Vagina (tissue), 2 donors: ENCODE measurements around the gene RAMACL. TPM values are rescaled to one million over a fixed set of nuclear protein-coding genes. Genes with fewer than 3 reads are reported as not detected.
A peak's percentile ranks its signal among the peaks of the same experiment; 100 is the strongest.

Experiments used
- DNase-seq, 2 donors: peaks; one replicate each; pipeline ENCODE4 v3.0.0-alpha.2; 2017; ENCODE audit errors: extremely low spot score in 2 of 2
- H3K27ac ChIP-seq: fragments of 200-600 bp; sonication (generic); one replicate; pipeline ENCODE4 v1.5.1; 2019
- H3K27me3 ChIP-seq: fragments of 200-600 bp; sonication (generic); one replicate; pipeline ENCODE4 v1.5.1; 2019
- H3K36me3 ChIP-seq, 2 donors: fragments of 200-600 bp; sonication (generic); one replicate each; pipeline ENCODE4 v1.5.1; 2017 to 2019
- H3K4me1 ChIP-seq: fragments of 200-600 bp; sonication (generic); one replicate; pipeline ENCODE4 v1.5.1; 2019
- H3K4me3 ChIP-seq, 2 donors: fragments of 200-600 bp; sonication (generic); 1 replicate in 1 of 2; 2 replicates in 1 of 2; pipeline ENCODE4 v1.5.1; 2016 to 2019
- H3K9me3 ChIP-seq: fragments of 200-600 bp; sonication (generic); one replicate; pipeline ENCODE4 v1.5.1; 2019
- POLR2A ChIP-seq, 2 donors: fragments of 450-650 bp; IDR thresholded peaks; one replicate each; pipeline ENCODE4 v1.6.1; 2017; ENCODE audit warnings: antibody characterized with exemption in 2 of 2, mild to moderate bottlenecking in 2 of 2, moderate library complexity in 2 of 2
- POLR2AphosphoS5 ChIP-seq, 2 donors: sonication (generic); formaldehyde crosslinking; IDR thresholded peaks; one replicate each; pipeline ENCODE4 v1.9.0; 2017; ENCODE audit warnings: antibody characterized with exemption in 2 of 2, mild to moderate bottlenecking in 2 of 2, low read depth in 1 of 2; ENCODE audit not compliant: insufficient read depth in 1 of 2
- intact Hi-C: fragments of 100-400 bp; cut with DNase I; formaldehyde crosslinking; loops from one replicate; pipeline ENCODE4 v1.15.1; 2023
- total RNA-seq: library from RNA; depleted of rRNA; stranded (reverse); fragments of >200 nt; gene quantifications from one replicate; pipeline ENCODE4 v1.2.3, GENCODE V29; 2016
- TF ChIP-seq, protein P1 (sequence below), 3 experiments: fragments of 450-650 bp in 2 of 3; fragments of 200-600 bp in 1 of 3; sonication (generic) in 1 of 3; IDR thresholded peaks; one replicate each; pipeline ENCODE4 v1.5.1; 2017 to 2019; ENCODE audit warnings: antibody characterized with exemption in 3 of 3, mild to moderate bottlenecking in 2 of 3, moderate library complexity in 2 of 3

The RAMACL gene
- total RNA-seq, 1 donor from 2014 or later: 2.2 TPM

DNA sequence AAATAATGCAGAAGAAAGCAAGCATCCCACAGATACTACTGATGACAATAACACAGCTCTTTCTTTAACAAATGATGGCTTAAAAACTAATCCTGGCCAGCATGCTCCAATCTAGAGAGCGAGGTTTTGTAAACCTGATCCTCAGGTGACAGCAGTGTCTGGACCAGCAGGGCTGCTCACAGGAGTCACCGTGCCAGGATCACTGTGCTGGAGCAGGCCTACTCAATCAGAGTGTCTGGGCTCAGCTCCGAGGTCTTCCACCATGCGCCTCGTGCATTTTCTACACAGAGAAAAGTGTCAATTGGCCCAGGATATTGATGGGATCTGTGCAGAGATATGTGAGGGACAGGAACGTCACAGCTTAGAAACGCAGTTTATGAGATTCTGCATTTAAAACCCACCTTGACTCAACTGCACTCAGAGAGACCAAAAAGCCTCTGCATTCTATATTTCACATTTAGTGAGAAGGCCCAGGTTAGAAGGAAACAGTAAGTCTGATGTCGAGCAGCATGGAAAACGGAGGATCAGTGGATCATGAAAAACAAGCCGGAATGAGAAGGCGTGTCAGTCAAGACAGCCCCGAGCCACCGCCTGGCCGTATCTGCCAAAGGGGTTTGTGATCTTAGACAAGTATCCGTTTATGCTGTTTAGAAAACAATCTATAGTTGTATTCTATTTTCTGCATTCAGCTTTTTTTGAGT lies 7.8 kb downstream of the RAMACL start:
- Histone ChIP-seq H3K36me3 (no peaks in the 10 kb centered on the region), H3K4me1 (peaks cover 7% of the 10 kb centered on the region), H3K27me3 (no peaks in the 10 kb centered on the region), H3K9me3 (no peaks in the 10 kb centered on the region), H3K4me3 (no peak overlapping the region), H3K27ac (no peak overlapping the region)
- intact Hi-C loops: no loop called here
- TF ChIP-seq POLR2A (IDR thresholded peaks at IDR 0.05) (no peak), POLR2AphosphoS5 (IDR thresholded peaks at IDR 0.05; ENCODE audit: insufficient read depth in 1 of 2, low read depth in 1 of 2) (no peak)
- TF ChIP-seq, protein P1, sequence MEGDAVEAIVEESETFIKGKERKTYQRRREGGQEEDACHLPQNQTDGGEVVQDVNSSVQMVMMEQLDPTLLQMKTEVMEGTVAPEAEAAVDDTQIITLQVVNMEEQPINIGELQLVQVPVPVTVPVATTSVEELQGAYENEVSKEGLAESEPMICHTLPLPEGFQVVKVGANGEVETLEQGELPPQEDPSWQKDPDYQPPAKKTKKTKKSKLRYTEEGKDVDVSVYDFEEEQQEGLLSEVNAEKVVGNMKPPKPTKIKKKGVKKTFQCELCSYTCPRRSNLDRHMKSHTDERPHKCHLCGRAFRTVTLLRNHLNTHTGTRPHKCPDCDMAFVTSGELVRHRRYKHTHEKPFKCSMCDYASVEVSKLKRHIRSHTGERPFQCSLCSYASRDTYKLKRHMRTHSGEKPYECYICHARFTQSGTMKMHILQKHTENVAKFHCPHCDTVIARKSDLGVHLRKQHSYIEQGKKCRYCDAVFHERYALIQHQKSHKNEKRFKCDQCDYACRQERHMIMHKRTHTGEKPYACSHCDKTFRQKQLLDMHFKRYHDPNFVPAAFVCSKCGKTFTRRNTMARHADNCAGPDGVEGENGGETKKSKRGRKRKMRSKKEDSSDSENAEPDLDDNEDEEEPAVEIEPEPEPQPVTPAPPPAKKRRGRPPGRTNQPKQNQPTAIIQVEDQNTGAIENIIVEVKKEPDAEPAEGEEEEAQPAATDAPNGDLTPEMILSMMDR (IDR thresholded peaks at IDR 0.05): no peak
- DNase-seq: peak in 1 of 2 donors; percentile 52

DNA sequence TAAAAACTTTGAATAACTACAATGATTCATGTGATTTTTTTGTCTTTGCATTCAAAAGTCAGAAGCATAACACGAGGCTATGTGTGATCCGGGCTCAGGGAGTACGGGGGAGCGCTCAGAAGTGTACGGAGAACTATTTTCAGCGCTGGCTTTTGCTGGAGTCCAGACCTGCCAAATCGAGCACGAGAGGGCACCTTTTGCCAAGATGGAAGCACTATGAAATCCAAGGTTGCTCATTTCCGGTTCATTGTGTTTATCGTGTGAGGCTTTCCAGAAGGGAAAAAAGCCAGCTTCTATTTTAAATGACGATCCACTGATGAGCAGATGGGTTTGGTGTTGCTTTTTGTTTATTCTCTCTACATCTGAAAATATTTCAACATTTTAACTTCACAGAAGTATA lies 11.3 kb downstream of the RAMACL start:
- H3K9me3 ChIP-seq: no peaks in the 10 kb centered on the region
- no peaks in the 10 kb centered on the region for H3K36me3 ChIP-seq
- no peak for DNase-seq
- no peak overlapping the region for H3K4me3 ChIP-seq
- no peaks in the 10 kb centered on the region for H3K27me3 ChIP-seq
- intact Hi-C loops: no loop called here
- H3K27ac ChIP-seq: peak overlapping the region; percentile 63
- H3K4me1 ChIP-seq: peaks cover 9% of the 10 kb centered on the region
- peak; percentile 25 to 83 for TF ChIP-seq POLR2AphosphoS5 (IDR thresholded peaks at IDR 0.05; ENCODE audit: insufficient read depth in 1 of 2, low read depth in 1 of 2)
- TF ChIP-seq POLR2A (IDR thresholded peaks at IDR 0.05): no peak
- TF ChIP-seq, protein P1 (IDR thresholded peaks at IDR 0.05): no peak

DNA sequence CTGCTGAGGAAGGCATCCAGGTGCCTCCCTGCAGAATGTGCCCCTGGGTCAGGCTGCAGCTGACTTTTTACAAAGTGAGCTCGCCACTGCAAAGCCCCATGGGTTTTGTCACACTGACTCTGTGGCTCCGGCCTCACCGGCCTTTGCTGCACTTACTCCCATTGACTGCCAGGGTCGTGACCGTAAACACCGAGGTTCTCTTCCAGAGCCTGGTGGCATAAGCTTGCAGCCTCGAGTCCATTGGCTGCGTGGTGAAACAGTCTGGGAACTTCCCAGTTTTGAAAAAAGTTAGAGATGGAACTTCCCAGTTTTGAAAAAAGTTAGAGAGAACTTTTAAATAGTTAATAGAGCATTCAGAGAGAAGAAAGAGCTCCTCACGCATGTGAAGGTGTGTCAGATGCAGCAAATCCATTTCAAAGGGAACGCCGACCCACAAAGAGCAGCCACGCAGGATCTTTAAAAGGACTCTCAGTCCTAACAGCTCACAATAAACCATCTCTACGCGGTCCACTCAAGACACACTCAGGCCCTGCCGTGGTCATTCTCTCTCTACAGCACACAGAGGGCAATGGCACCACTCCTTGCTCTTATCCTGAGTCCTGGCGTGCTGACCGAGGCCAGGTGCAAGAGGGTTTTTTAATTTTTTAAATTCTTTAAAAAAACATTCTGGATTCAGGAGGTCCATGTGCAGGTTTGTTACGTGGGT lies 12.8 kb downstream of the RAMACL start:
- H3K27ac ChIP-seq: no peak overlapping the region
- no peaks in the 10 kb centered on the region for H3K27me3 ChIP-seq
- H3K9me3 ChIP-seq: no peaks in the 10 kb centered on the region
- H3K36me3 ChIP-seq: no peaks in the 10 kb centered on the region
- H3K4me3 ChIP-seq: no peak overlapping the region
- peaks cover 9% of the 10 kb centered on the region for H3K4me1 ChIP-seq
- TF ChIP-seq POLR2AphosphoS5 (IDR thresholded peaks at IDR 0.05; ENCODE audit: insufficient read depth in 1 of 2, low read depth in 1 of 2): no peak
- no peak for TF ChIP-seq POLR2A (IDR thresholded peaks at IDR 0.05)
- TF ChIP-seq, protein P1 (IDR thresholded peaks at IDR 0.05): no peak
- no peak for DNase-seq
- intact Hi-C loops: no loop called here

DNA sequence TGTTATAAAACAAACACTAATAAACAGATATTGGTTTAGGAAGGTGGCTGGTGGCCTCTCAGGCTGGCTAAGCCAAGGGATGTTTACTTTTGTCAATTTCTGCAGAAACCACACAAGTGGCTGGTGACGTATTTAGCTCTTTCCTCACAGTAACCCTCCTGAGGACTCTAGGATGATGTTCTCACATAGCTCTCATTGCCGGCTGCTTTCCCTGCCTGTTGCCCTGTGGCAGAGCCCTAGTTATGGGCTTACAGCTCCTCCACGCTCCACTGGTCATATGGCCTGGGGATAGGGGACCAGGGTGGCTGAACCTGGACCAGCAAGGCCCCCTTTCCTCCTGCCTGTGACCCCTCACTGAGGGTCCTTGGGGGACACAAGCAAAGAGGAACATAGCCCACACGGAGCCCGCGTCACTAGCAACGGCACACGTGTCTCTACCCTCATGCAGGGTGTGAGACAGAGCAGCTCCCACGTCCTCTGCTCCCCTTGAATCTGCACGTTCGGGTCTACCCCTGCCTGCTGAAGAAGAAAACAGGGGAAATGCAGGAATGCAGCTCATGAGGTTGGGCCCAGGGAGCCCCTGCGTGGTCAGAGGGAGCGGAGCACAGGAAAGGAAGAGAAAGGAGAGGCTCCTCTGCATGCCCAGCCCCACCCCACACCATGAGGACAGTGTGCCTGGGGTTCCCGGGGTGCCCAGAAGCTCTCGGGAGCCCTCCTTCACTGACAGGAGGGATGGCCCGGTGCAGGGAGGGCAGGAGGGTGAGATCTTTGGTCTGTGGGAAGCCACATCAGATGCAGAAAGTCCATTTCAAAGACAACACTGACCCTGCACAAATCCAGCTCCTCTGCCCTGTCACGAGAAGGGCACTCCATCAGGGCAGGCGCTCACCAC lies 13.9 kb downstream of the RAMACL start:
- Histone ChIP-seq H3K27me3 (no peaks in the 10 kb centered on the region), H3K9me3 (no peaks in the 10 kb centered on the region), H3K4me3 (no peak overlapping the region), H3K4me1 (peaks cover 9% of the 10 kb centered on the region), H3K27ac (peak overlapping the region; percentile 17), H3K36me3 (no peaks in the 10 kb centered on the region)
- DNase-seq: no peak
- intact Hi-C loops: no loop called here
- no peak for TF ChIP-seq POLR2AphosphoS5 (IDR thresholded peaks at IDR 0.05; ENCODE audit: insufficient read depth in 1 of 2, low read depth in 1 of 2)
- TF ChIP-seq POLR2A (IDR thresholded peaks at IDR 0.05): no peak
- TF ChIP-seq, protein P1 (IDR thresholded peaks at IDR 0.05): no peak
